H1 (cell line): ENCODE results near the gene RNF130. TPM values are rescaled to one million over a fixed set of nuclear protein-coding genes. Genes with fewer than 3 reads are reported as not detected.

ENCODE experiments used
- CTCF ChIA-PET: fragments of 300-600 bp; sonication (Branson Sonifier 250); formaldehyde crosslinking; loops from one replicate; lab custom pipeline; 2021; ENCODE audit not compliant: partially characterized antibody; lab: Charles Lee
- POLR2A ChIA-PET: fragments of 300-600 bp; sonication (Branson Sonifier 250); formaldehyde crosslinking; loops from one replicate; lab custom pipeline; 2021; ENCODE audit warnings: inconsistent platforms; ENCODE audit not compliant: partially characterized antibody; lab: Charles Lee
- DNase-seq, 2 experiments: peaks; one replicate each; pipeline versions ENCODE4 v3.0.0 to v3.0.0-alpha.2; 2010 to 2022; ENCODE audit warnings: low spot score in 2 of 2, low read depth in 1 of 2, mixed read lengths in 1 of 2
- FAIRE-seq: peaks from 2 replicates; lab custom pipeline; 2011; peaks lifted over from hg19 to GRCh38; lab: Jason Lieb, UNC
- H2AFZ ChIP-seq: 2 replicates; pipeline ENCODE4 v1.8.1; 2012; ENCODE audit warnings: low read length, inconsistent platforms
- H2AK5ac ChIP-seq: 2 replicates; pipeline ENCODE4 v1.6.1; 2013; ENCODE audit warnings: low read depth, low read length
- H2BK120ac ChIP-seq: replicated peaks from 2 replicates; pipeline ENCODE3; 2013; ENCODE audit warnings: low read depth, low read length, inconsistent platforms
- H2BK12ac ChIP-seq: 2 replicates; pipeline ENCODE4 v1.6.1; 2013; ENCODE audit warnings: low read depth, low read length
- H2BK15ac ChIP-seq: 2 replicates; pipeline ENCODE4 v1.6.1; 2013; ENCODE audit warnings: low read length
- H2BK20ac ChIP-seq: 2 replicates; pipeline ENCODE4 v1.6.1; 2013; ENCODE audit warnings: low read length
- H2BK5ac ChIP-seq: 2 replicates; pipeline ENCODE4 v1.6.1; 2013; ENCODE audit warnings: low read depth, low read length
- H3K14ac ChIP-seq: 2 replicates; pipeline ENCODE4 v1.6.1; 2013; ENCODE audit warnings: inconsistent platforms; ENCODE audit not compliant: insufficient read length
- H3K18ac ChIP-seq: 2 replicates; pipeline ENCODE4 v1.6.1; 2013; ENCODE audit warnings: low read length; ENCODE audit errors: extremely low read depth
- H3K23ac ChIP-seq: 2 replicates; pipeline ENCODE4 v1.6.1; 2013; ENCODE audit warnings: inconsistent platforms; ENCODE audit not compliant: insufficient read length
- H3K23me2 ChIP-seq: 2 replicates; pipeline ENCODE4 v1.6.1; 2013; ENCODE audit warnings: low read depth, low read length
- H3K27ac ChIP-seq: 2 replicates; pipeline ENCODE4 v1.6.1; 2011; ENCODE audit warnings: low read depth, low read length, inconsistent platforms
- H3K27me3 ChIP-seq, 4 experiments: replicated peaks in 1 of 4; 1 replicate in 1 of 4; 2 replicates in 3 of 4; pipeline versions ENCODE4 v1.6.1 to v1.8.1; 2011 to 2013; ENCODE audit warnings: low read length in 3 of 4, mild to moderate bottlenecking in 3 of 4, inconsistent platforms in 2 of 4, mixed read lengths in 2 of 4, moderate library complexity in 1 of 4; ENCODE audit not compliant: control insufficient read depth in 3 of 4, insufficient read depth in 3 of 4; ENCODE audit errors: extremely low read depth in 1 of 4
- H3K36me3 ChIP-seq, 4 experiments: 2 replicates each; pipeline versions ENCODE4 v1.6.1 to v1.8.1; 2011 to 2013; ENCODE audit warnings: mild to moderate bottlenecking in 4 of 4, low read length in 3 of 4, moderate library complexity in 2 of 4, control low read depth in 1 of 4, inconsistent platforms in 1 of 4; ENCODE audit not compliant: insufficient read depth in 4 of 4, control insufficient read depth in 2 of 4
- H3K4ac ChIP-seq: replicated peaks from 2 replicates; pipeline ENCODE3; 2013; ENCODE audit warnings: low read length, low read depth, mixed read lengths, inconsistent platforms; ENCODE audit not compliant: insufficient read length
- H3K4me1 ChIP-seq, 4 experiments: replicated peaks in 1 of 4; 1 replicate in 1 of 4; 2 replicates in 3 of 4; pipeline versions ENCODE4 v1.6.1 to v1.8.1; 2011 to 2013; ENCODE audit warnings: low read length in 3 of 4, inconsistent platforms in 2 of 4, mixed read lengths in 1 of 4; ENCODE audit not compliant: insufficient read depth in 4 of 4, control insufficient read depth in 3 of 4
- H3K4me2 ChIP-seq, 2 experiments: 2 replicates each; pipeline versions ENCODE4 v1.6.1 to v1.8.1; 2011 to 2013; ENCODE audit warnings: low read depth in 2 of 2, low read length in 2 of 2, control low read depth in 1 of 2, inconsistent platforms in 1 of 2, mild to moderate bottlenecking in 1 of 2; ENCODE audit not compliant: insufficient read depth in 1 of 2
- H3K4me3 ChIP-seq, 4 experiments: fragments of 200-600, 300-600 bp in 1 of 4; sonication (generic), shearing (Covaris generic), sonication (Bioruptor Twin) in 1 of 4; 2 replicates each; pipeline versions ENCODE4 v1.5.1 to v1.8.1; 2011 to 2016; ENCODE audit warnings: low read length in 4 of 4, low read depth in 3 of 4, control low read depth in 2 of 4, inconsistent platforms in 2 of 4, mild to moderate bottlenecking in 2 of 4, mixed read lengths in 1 of 4, moderate library complexity in 1 of 4; ENCODE audit not compliant: insufficient read depth in 2 of 4; ENCODE audit errors: extremely low read depth in 1 of 4
- H3K56ac ChIP-seq: replicated peaks from 2 replicates; pipeline ENCODE3; 2013; ENCODE audit warnings: low read depth, mild to moderate bottlenecking, mixed read lengths, low read length, inconsistent platforms; ENCODE audit not compliant: insufficient read length
- H3K79me1 ChIP-seq: 2 replicates; pipeline ENCODE4 v1.6.1; 2013; ENCODE audit warnings: low read depth, low read length, control low read depth
- H3K79me2 ChIP-seq, 2 experiments: 2 replicates each; pipeline versions ENCODE4 v1.6.1 to v1.8.1; 2012 to 2013; ENCODE audit warnings: low read length in 2 of 2, mild to moderate bottlenecking in 2 of 2, inconsistent platforms in 1 of 2; ENCODE audit not compliant: insufficient read depth in 2 of 2, control insufficient read depth in 1 of 2
- H3K9ac ChIP-seq, 4 experiments: replicated peaks in 1 of 4; 1 replicate in 1 of 4; 2 replicates in 3 of 4; pipeline versions ENCODE4 v1.6.1 to v1.8.1; 2011 to 2013; ENCODE audit warnings: low read depth in 3 of 4, low read length in 3 of 4, control low read depth in 2 of 4, mild to moderate bottlenecking in 2 of 4, moderate library complexity in 2 of 4, inconsistent platforms in 1 of 4; ENCODE audit errors: extremely low read depth in 1 of 4
- H3K9me3 ChIP-seq, 2 experiments: 2 replicates each; pipeline versions ENCODE4 v1.6.1 to v1.8.1; 2012 to 2013; ENCODE audit warnings: mild to moderate bottlenecking in 2 of 2, moderate library complexity in 2 of 2, control low read depth in 1 of 2, inconsistent platforms in 1 of 2, low read depth in 1 of 2, low read length in 1 of 2, mixed read lengths in 1 of 2; ENCODE audit not compliant: insufficient read depth in 2 of 2
- H4K20me1 ChIP-seq, 2 experiments: replicated peaks in 1 of 2; 2 replicates each; pipeline versions ENCODE3 to v1.8.1; 2011 to 2013; ENCODE audit warnings: inconsistent platforms in 2 of 2, low read length in 2 of 2, mild to moderate bottlenecking in 1 of 2; ENCODE audit not compliant: insufficient read depth in 2 of 2, control insufficient read depth in 1 of 2
- H4K5ac ChIP-seq: 2 replicates; pipeline ENCODE4 v1.6.1; 2013; ENCODE audit warnings: low read length, low read depth, mixed read lengths, inconsistent platforms; ENCODE audit not compliant: insufficient read length
- H4K8ac ChIP-seq: 2 replicates; pipeline ENCODE4 v1.8.0; 2013; ENCODE audit warnings: mild to moderate bottlenecking, moderate library complexity, low read length, inconsistent platforms; ENCODE audit not compliant: insufficient read depth; ENCODE audit errors: extremely low read depth
- H4K91ac ChIP-seq: replicated peaks from 2 replicates; pipeline ENCODE3; 2013; ENCODE audit warnings: low read length, mixed read lengths, inconsistent platforms; ENCODE audit not compliant: insufficient read length
- ATF3 ChIP-seq: IDR thresholded peaks from 2 replicates; pipeline ENCODE4 v1.6.1; 2011; ENCODE audit warnings: low read depth, mild to moderate bottlenecking, low read length; ENCODE audit not compliant: insufficient read depth
- CBX8 ChIP-seq: fragments of 300-800, 300-1000 bp; sonication (generic); IDR thresholded peaks from 2 replicates; pipeline ENCODE4 v1.7.1; 2016; ENCODE audit warnings: low read depth, low read length, borderline replicate concordance
- CHD1 ChIP-seq: IDR thresholded peaks from 2 replicates; pipeline ENCODE4 v1.6.1; 2012; ENCODE audit warnings: low read depth, low read length, improper control_type of control experiment
- EP300 ChIP-seq, 2 experiments: IDR thresholded peaks; 1 replicate in 1 of 2; 2 replicates in 1 of 2; pipeline ENCODE4 v1.6.1; 2011 to 2012; ENCODE audit warnings: low read depth in 2 of 2, low read length in 2 of 2, mild to moderate bottlenecking in 2 of 2, borderline replicate concordance in 1 of 2, inconsistent platforms in 1 of 2, moderate library complexity in 1 of 2
- SRF ChIP-seq: IDR thresholded peaks from 2 replicates; pipeline ENCODE4 v1.6.1; 2011; ENCODE audit warnings: mild to moderate bottlenecking, low read depth, low read length, moderate library complexity
- SUZ12 ChIP-seq: fragments of 200-600 bp; sonication (generic); IDR thresholded peaks from 2 replicates; pipeline ENCODE4 v1.6.1; 2012; ENCODE audit warnings: mild to moderate bottlenecking, inconsistent platforms, low read length, moderate library complexity, mixed read lengths
- TAF7 ChIP-seq: optimal IDR thresholded peaks from 2 replicates; pipeline ENCODE3; 2011; ENCODE audit warnings: low read depth, mild to moderate bottlenecking, inconsistent platforms, low read length, moderate library complexity, borderline replicate concordance
- WGBS, 2 experiments: shearing (Covaris generic) in 1 of 2; methylation state at CpG; one replicate each; pipeline versions ENCODE4 v1.1.6 to v1.1.7; 2013 to 2015; ENCODE audit warnings: low lambda C conversion rate in 2 of 2, mixed read lengths in 2 of 2, inconsistent platforms in 1 of 2, low coverage in 1 of 2, missing lambda C conversion rate in 1 of 2; ENCODE audit not compliant: insufficient replicate concordance in 2 of 2, insufficient coverage in 1 of 2, insufficient read length in 1 of 2; ENCODE audit errors: extremely low coverage in 1 of 2, missing lambda C conversion rate in 1 of 2; 5-methylcytosine and 5-hydroxymethylcytosine counted together
- polyA plus RNA-seq, 7 experiments: library from polyadenylated mRNA; depleted of rRNA in 3 of 7; stranded (reverse) in 5 of 7; unstranded in 2 of 7; fragments of >200 nt in 5 of 7; fragments of 200-250 nt in 2 of 7; gene quantifications; 1 replicate in 5 of 7; 2 replicates in 1 of 7; 4 replicates in 1 of 7; pipeline versions ENCODE4 v1.2.1 to v1.2.3, GENCODE V29; 2011 to 2013; ENCODE audit warnings: missing spikeins in 2 of 7, mixed read lengths in 2 of 7
- total RNA-seq: library from RNA; stranded (reverse); fragmentation: NEBNext Ultra II Directional; extraction: Animal tissue kit (Norgen Biotek cat#: 25700); gene quantifications from 2 replicates; pipeline ENCODE4 v1.2.1, GENCODE V29; 2021

Gene RNF130
- total and polyA plus RNA-seq, 2 of the 8 experiments (the other 6 are each of a cell fraction or from before 2014, with no cell fraction given), result 65.1 to 70.0 TPM

- ChIA-PET POLR2A (no interaction called here), CTCF (interaction anchor here (1.2 kb wide), 1 partner anchor 121 kb away, joined by 3 read pairs; no protein-coding TSS in a partner anchor)
- Histone ChIP-seq H3K4ac (no peak overlapping the region), H3K79me2 (no peaks in the 10 kb centered on the region), H3K4me2 (no peak overlapping the region), H3K27me3 (no peaks in the 10 kb centered on the region), H3K4me1 (no peaks in the 10 kb centered on the region; a peak in 1 of 7 replicates), H3K79me1 (no peaks in the 10 kb centered on the region), H3K27ac (no peak overlapping the region), H4K91ac (no peak overlapping the region), H4K20me1 (no peaks in the 10 kb centered on the region), H2BK5ac (no peak overlapping the region), H3K9ac (no peak overlapping the region), H4K5ac (no peak overlapping the region), H4K8ac (no peak overlapping the region), H2AK5ac (no peak overlapping the region), H2BK12ac (no peak overlapping the region), H3K4me3 (no peak overlapping the region), H2BK120ac (no peak overlapping the region), H2BK15ac (no peak overlapping the region), H3K36me3 (no peaks in the 10 kb centered on the region), H3K23me2 (no peaks in the 10 kb centered on the region), H3K14ac (no peak overlapping the region), H2AFZ (no peak overlapping the region), H2BK20ac (no peak overlapping the region), H3K9me3 (0 out of 4 replicates have a peak, but pooled peaks cover 0 to 3% of the 10 kb centered on the region in 2 experiments), H3K18ac (no peak overlapping the region), H3K56ac (no peak overlapping the region), H3K23ac (no peak overlapping the region)
- FAIRE-seq (no peak), DNase-seq (no peak)
- 93% methylated on average over 10 of the region's 10 CpGs; no CpG with 5 or more reads in 1 of the 2 experiments for WGBS, 2 experiments
- TF ChIP-seq EP300 (IDR thresholded peaks at IDR 0.05; ENCODE audit: borderline replicate concordance in 1 of 2, low read depth in 2 of 2, low read length in 2 of 2) (no peak), ATF3 (no peak), SRF (no peak), CBX8 (no peak), CHD1 (no peak), TAF7 (no peak), SUZ12 (no peak)
Observed at GRCh38 chr5:180096616-180097015, 25.1 kb upstream of the RNF130 start.
